ENCODE results near the gene LMO7. TPM values are rescaled to one million over a fixed set of nuclear protein-coding genes. Genes with fewer than 3 reads are reported as not detected.

The LMO7 gene
- total RNA-seq, 4 donors from 2014 or later: 7.3 to 11.9 (median 8.9) TPM

GRCh38 chr13:75771818-75772217, 135.7 kb downstream of the LMO7 start:
- TF ChIP-seq CTCF (IDR thresholded peaks at IDR 0.05; ENCODE audit: low read depth): no peak

- TF ChIP-seq CTCF (IDR thresholded peaks at IDR 0.05; ENCODE audit: low read depth): no peak
Observed at GRCh38 chr13:75774176-75774575, 138.0 kb downstream of the LMO7 start.

- TF ChIP-seq CTCF (IDR thresholded peaks at IDR 0.05; ENCODE audit: low read depth): no peak
Observed at GRCh38 chr13:75776550-75776949, 140.4 kb downstream of the LMO7 start.

- TF ChIP-seq CTCF (IDR thresholded peaks at IDR 0.05; ENCODE audit: low read depth): no peak
Observed at GRCh38 chr13:75779393-75779792, 143.3 kb downstream of the LMO7 start.

- no peak for TF ChIP-seq CTCF (IDR thresholded peaks at IDR 0.05; ENCODE audit: low read depth)
Observed at GRCh38 chr13:75782985-75783384, 146.9 kb downstream of the LMO7 start.

GRCh38 chr13:75784003-75784402, 147.9 kb downstream of the LMO7 start:
- no peak for TF ChIP-seq CTCF (IDR thresholded peaks at IDR 0.05; ENCODE audit: low read depth)

GRCh38 chr13:75785130-75785529, 149.0 kb downstream of the LMO7 start:
- no peak for TF ChIP-seq CTCF (IDR thresholded peaks at IDR 0.05; ENCODE audit: low read depth)
